ENCODE results near the gene RAB31.

DNA sequence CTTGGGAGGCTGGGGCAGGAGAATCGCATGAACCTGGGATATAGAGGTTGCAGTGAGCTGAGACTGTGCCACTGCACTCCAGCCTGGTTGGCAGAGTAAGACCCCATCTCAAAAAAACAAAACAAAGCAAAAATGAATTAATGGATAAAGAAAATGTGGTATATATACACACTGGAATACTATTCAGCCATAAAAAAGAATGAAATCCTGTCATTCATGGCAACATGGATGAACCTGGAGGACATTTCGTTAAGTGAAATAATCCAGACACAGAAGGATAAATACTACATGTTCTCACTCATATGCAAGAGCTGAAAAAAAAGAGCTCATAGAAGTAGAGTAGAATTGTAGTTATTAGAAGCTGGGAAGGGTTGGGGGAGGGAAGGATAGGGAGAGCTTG is 80.8 kb downstream of the RAB31 start:
- TF ChIP-seq, protein P1, sequence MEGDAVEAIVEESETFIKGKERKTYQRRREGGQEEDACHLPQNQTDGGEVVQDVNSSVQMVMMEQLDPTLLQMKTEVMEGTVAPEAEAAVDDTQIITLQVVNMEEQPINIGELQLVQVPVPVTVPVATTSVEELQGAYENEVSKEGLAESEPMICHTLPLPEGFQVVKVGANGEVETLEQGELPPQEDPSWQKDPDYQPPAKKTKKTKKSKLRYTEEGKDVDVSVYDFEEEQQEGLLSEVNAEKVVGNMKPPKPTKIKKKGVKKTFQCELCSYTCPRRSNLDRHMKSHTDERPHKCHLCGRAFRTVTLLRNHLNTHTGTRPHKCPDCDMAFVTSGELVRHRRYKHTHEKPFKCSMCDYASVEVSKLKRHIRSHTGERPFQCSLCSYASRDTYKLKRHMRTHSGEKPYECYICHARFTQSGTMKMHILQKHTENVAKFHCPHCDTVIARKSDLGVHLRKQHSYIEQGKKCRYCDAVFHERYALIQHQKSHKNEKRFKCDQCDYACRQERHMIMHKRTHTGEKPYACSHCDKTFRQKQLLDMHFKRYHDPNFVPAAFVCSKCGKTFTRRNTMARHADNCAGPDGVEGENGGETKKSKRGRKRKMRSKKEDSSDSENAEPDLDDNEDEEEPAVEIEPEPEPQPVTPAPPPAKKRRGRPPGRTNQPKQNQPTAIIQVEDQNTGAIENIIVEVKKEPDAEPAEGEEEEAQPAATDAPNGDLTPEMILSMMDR (IDR thresholded peaks at IDR 0.05): no peak
- TF ChIP-seq POLR2AphosphoS5 (IDR thresholded peaks at IDR 0.05) (no peak), POLR2A (IDR thresholded peaks at IDR 0.05) (no peak)

Data from breast epithelium (tissue), 3 donors.